Measurements from ENCODE around the gene PSMA5. TPM values are rescaled to one million over a fixed set of nuclear protein-coding genes. Genes with fewer than 3 reads are reported as not detected.

PSMA5 gene
- total and polyA plus RNA-seq, 2 of the 4 experiments (the other 2 are of a cell fraction) = 75.5 to 107 TPM

GRCh38 chr1:109350182-109350581, 76.1 kb downstream of the PSMA5 start:
- H4K8ac ChIP-seq (ENCODE audit: low read depth in 2 of 2, low read length in 2 of 2) = no peak overlapping the region
- ATAC-seq (ENCODE audit: low read depth) (no peak), DNase-seq (no peak)
- H3K27ac ChIP-seq (ENCODE audit: insufficient read depth, low read length) = no peak overlapping the region
- dilution Hi-C loops (cut with HindIII; ENCODE audit: low sequenced_read_pairs, unreplicated experiment) = no loop called here
- WGBS, 2 experiments (ENCODE audit: extremely low coverage in 2 of 2, insufficient read length in 1 of 2) = no CpG with 5 or more reads among the region's 4 CpGs
- H4K91ac ChIP-seq (ENCODE audit: insufficient read depth, low read depth, low read length) = no peak overlapping the region
- no peaks in the 10 kb centered on the region for H3K4me1 ChIP-seq (ENCODE audit: control insufficient read depth, insufficient read depth, low read length)
- no peak overlapping the region for H3K18ac ChIP-seq (ENCODE audit: low read depth, low read length)
- H3K23ac ChIP-seq (ENCODE audit: low read depth, low read length) = no peak overlapping the region
- H3K27me3 ChIP-seq (ENCODE audit: control insufficient read depth, insufficient read depth, low read length) = no peaks in the 10 kb centered on the region
- H3K56ac ChIP-seq (ENCODE audit: extremely low read depth, insufficient read depth, low read length) = no peak overlapping the region
- no peak overlapping the region for H3K14ac ChIP-seq (replicated peaks; ENCODE audit: low read depth, low read length)
- no peak overlapping the region for H2BK5ac ChIP-seq (ENCODE audit: low read depth, low read length, poor library complexity, severe bottlenecking)
- peaks cover 2% of the 10 kb centered on the region; the same call in 1 of the 2 replicates for H3K9me1 ChIP-seq (ENCODE audit: insufficient read depth, low read length)
- no peak overlapping the region for H3K4me2 ChIP-seq (ENCODE audit: low read depth, low read length)
- H3K4ac ChIP-seq (ENCODE audit: low read depth, low read length) = no peak overlapping the region
- H3K36me3 ChIP-seq (ENCODE audit: control insufficient read depth, insufficient read depth, low read length) = peaks cover 22% of the 10 kb centered on the region
- H2BK120ac ChIP-seq (ENCODE audit: low read depth, low read length) = no peak overlapping the region
- H3K4me3 ChIP-seq (ENCODE audit: insufficient read depth, low read depth, low read length) = no peak overlapping the region
- BruUV-seq (replicated peaks) = no TSS peak
- ChIA-PET CTCF (no interaction called here), POLR2A (ENCODE audit: unreplicated experiment) (no interaction called here)
- H3K79me1 ChIP-seq (ENCODE audit: low read depth in 1 of 2, low read length in 2 of 2) = 0 out of 4 replicates have a peak, but pooled peaks cover 0 to 6% of the 10 kb centered on the region in 2 experiments
- no peak overlapping the region for H2AFZ ChIP-seq (replicated peaks; ENCODE audit: low read length, poor library complexity)
- no peak overlapping the region for H3K9ac ChIP-seq (ENCODE audit: low read depth, low read length)
- H2BK20ac ChIP-seq (ENCODE audit: low read depth, low read length) = no peak overlapping the region
- no peaks in the 10 kb centered on the region for H3K9me3 ChIP-seq (ENCODE audit: control insufficient read depth, insufficient read depth, low read length)
- H2AK5ac ChIP-seq (ENCODE audit: low read depth, low read length) = no peak overlapping the region
- no peaks in the 10 kb centered on the region for H4K20me1 ChIP-seq (ENCODE audit: insufficient read depth, low read length)
- H2BK15ac ChIP-seq (ENCODE audit: low read depth, low read length) = no peak overlapping the region
- no peak overlapping the region for H2AK9ac ChIP-seq (replicated peaks; ENCODE audit: low read depth, low read length, poor library complexity)
- no peak overlapping the region for H4K5ac ChIP-seq (ENCODE audit: low read depth, low read length)
- intact Hi-C loops (cut with micrococcal nuclease) = loop anchor here (5.0 kb wide), 1 partner anchor 38 kb away; no protein-coding TSS in a partner anchor
- no peak for TF ChIP-seq MAFK (IDR thresholded peaks at IDR 0.05; ENCODE audit: low read depth, low read length)
- TF ChIP-seq CTCF (conservative IDR thresholded peaks at IDR 0.05; ENCODE audit: low read depth, low read length) = no peak
- TF ChIP-seq RAD21 (IDR thresholded peaks at IDR 0.05; ENCODE audit: low read length) = no peak
- TF ChIP-seq SMC3 (IDR thresholded peaks at IDR 0.05; ENCODE audit: low read depth, low read length) = no peak
- TF ChIP-seq RCOR1 (IDR thresholded peaks at IDR 0.05; ENCODE audit: insufficient replicate concordance, low read length) = no peak
- no peak for TF ChIP-seq FOS (IDR thresholded peaks at IDR 0.05; ENCODE audit: low read depth, low read length)
- TF ChIP-seq MXI1 (IDR thresholded peaks at IDR 0.05; ENCODE audit: borderline replicate concordance, low read depth, low read length) = no peak
- no peak for TF ChIP-seq ELK1 (IDR thresholded peaks at IDR 0.05; ENCODE audit: borderline replicate concordance, low read depth, low read length)
- TF ChIP-seq MAZ (IDR thresholded peaks at IDR 0.05; ENCODE audit: borderline replicate concordance, low read depth, low read length) = no peak
- no peak for TF ChIP-seq POLR2A (IDR thresholded peaks at IDR 0.05; ENCODE audit: low read depth, low read length)
- no peak for TF ChIP-seq CHD1 (IDR thresholded peaks at IDR 0.05; ENCODE audit: low read depth, low read length)
- TF ChIP-seq CEBPB (IDR thresholded peaks at IDR 0.05; ENCODE audit: low read depth, low read length) = no peak
- no peak for TF ChIP-seq NFE2L2 (IDR thresholded peaks at IDR 0.05; ENCODE audit: low read depth, low read length)
- no peak for TF ChIP-seq USF2 (IDR thresholded peaks at IDR 0.05; ENCODE audit: low read depth, low read length)
- TF ChIP-seq BHLHE40 (IDR thresholded peaks at IDR 0.05; ENCODE audit: low read depth, low read length) = no peak
- TF ChIP-seq RFX5 (IDR thresholded peaks at IDR 0.05; ENCODE audit: low read depth, low read length) = no peak
- in situ Hi-C loops (cut with MboI; ENCODE audit: low sequenced_read_pairs) = no loop called here
